ENCODE data around the gene ELP2. TPM values are rescaled to one million over a fixed set of nuclear protein-coding genes. Genes with fewer than 3 reads are reported as not detected.

Gene ELP2
- total RNA-seq, 2 experiments from 2014 or later, result 200 to 206 TPM

- H3K4me1 ChIP-seq (ENCODE audit: insufficient read depth, low read length), result peaks cover 19% of the 10 kb centered on the region
- no peaks in the 10 kb centered on the region for H3K9me3 ChIP-seq (ENCODE audit: control insufficient read depth in 1 of 2, insufficient read depth in 1 of 2, low read length in 2 of 2)
- intact Hi-C loops (cut with DNase I, micrococcal nuclease), result no loop called here
- H3K36me3 ChIP-seq (ENCODE audit: insufficient read depth, low read length), result no peaks in the 10 kb centered on the region
- ATAC-seq (ENCODE audit: poor library complexity) (no peak), DNase-seq (no peak)
- H3K27me3 ChIP-seq (ENCODE audit: control insufficient read depth in 1 of 2, insufficient read depth in 2 of 2, low read length in 2 of 2), result peaks cover 10 to 17% of the 10 kb centered on the region in 2 experiments
- H3K4me1 Mint-ChIP-seq (ENCODE audit: low read depth), result peaks cover 14% of the 10 kb centered on the region
- no peaks in the 10 kb centered on the region for H3K9me3 Mint-ChIP-seq
- ChIA-PET CTCF (no interaction called here), POLR2A (no interaction called here)
- TF ChIP-seq CTCF (IDR thresholded peaks at IDR 0.05), result no peak
- H3K4me3 Mint-ChIP-seq, result peak overlapping the region; percentile 79
- H3K36me3 Mint-ChIP-seq (ENCODE audit: low read depth), result no peaks in the 10 kb centered on the region
- H3K27ac Mint-ChIP-seq, result no peak overlapping the region
- no peak overlapping the region for H3K4me3 ChIP-seq (ENCODE audit: low read length)
- no peak overlapping the region for H3K27ac ChIP-seq (ENCODE audit: low read depth in 1 of 2, low read length in 2 of 2)
- peaks cover 28% of the 10 kb centered on the region for H3K27me3 Mint-ChIP-seq
Observed at GRCh38 chr18:36185157-36185556, 55.5 kb downstream of the ELP2 start.

- Mint-ChIP-seq H3K27ac (no peak overlapping the region), H3K9me3 (no peaks in the 10 kb centered on the region), H3K27me3 (peaks cover 31% of the 10 kb centered on the region), H3K4me1 (ENCODE audit: low read depth) (peaks cover 9% of the 10 kb centered on the region), H3K36me3 (ENCODE audit: low read depth) (no peaks in the 10 kb centered on the region), H3K4me3 (peak overlapping the region; percentile 82)
- H3K36me3 ChIP-seq (ENCODE audit: insufficient read depth, low read length), result no peaks in the 10 kb centered on the region
- ATAC-seq (ENCODE audit: poor library complexity) (no peak), DNase-seq (no peak)
- no peak for TF ChIP-seq CTCF (IDR thresholded peaks at IDR 0.05)
- H3K27ac ChIP-seq (ENCODE audit: low read depth in 1 of 2, low read length in 2 of 2), result no peak overlapping the region
- H3K4me3 ChIP-seq (ENCODE audit: low read length), result no peak overlapping the region
- no peaks in the 10 kb centered on the region for H3K9me3 ChIP-seq (ENCODE audit: control insufficient read depth in 1 of 2, insufficient read depth in 1 of 2, low read length in 2 of 2)
- POLR2A ChIA-PET, result no interaction called here
- intact Hi-C loops (cut with DNase I, micrococcal nuclease), result no loop called here
- CTCF ChIA-PET, result no interaction called here
- peaks cover 10 to 17% of the 10 kb centered on the region in 2 experiments for H3K27me3 ChIP-seq (ENCODE audit: control insufficient read depth in 1 of 2, insufficient read depth in 2 of 2, low read length in 2 of 2)
- H3K4me1 ChIP-seq (ENCODE audit: insufficient read depth, low read length), result peaks cover 19% of the 10 kb centered on the region
Observed at GRCh38 chr18:36185901-36186460, 56.3 kb downstream of the ELP2 start.

GRCh38 chr18:36186461-36187192 is 56.9 kb downstream of the ELP2 start:
- peaks cover 33% of the 10 kb centered on the region for H3K27me3 Mint-ChIP-seq
- H3K4me3 ChIP-seq (ENCODE audit: low read length), result peak overlapping the region; percentile 80
- POLR2A ChIA-PET, result interaction anchor here (1.2 to 1.3 kb wide), 2 partner anchors 23 to 58 kb away, joined by 5 to 6 read pairs; partner anchors contain the start of gene SLC39A6

More at GRCh38 chr18:36186461-36187192, 56.9 kb downstream of the ELP2 start:
- no peaks in the 10 kb centered on the region for H3K36me3 ChIP-seq (ENCODE audit: insufficient read depth, low read length)
- Mint-ChIP-seq H3K4me3 (peak overlapping the region; percentile 82), H3K36me3 (ENCODE audit: low read depth) (no peaks in the 10 kb centered on the region), H3K4me1 (ENCODE audit: low read depth) (peaks cover 9% of the 10 kb centered on the region), H3K9me3 (no peaks in the 10 kb centered on the region), H3K27ac (no peak overlapping the region)
- DNase-seq (peak in 7 of 14 experiments; percentile 8 to 39 (median 28)), ATAC-seq (ENCODE audit: poor library complexity) (peak; percentile 61)
- no peaks in the 10 kb centered on the region for H3K9me3 ChIP-seq (ENCODE audit: control insufficient read depth in 1 of 2, insufficient read depth in 1 of 2, low read length in 2 of 2)
- H3K27ac ChIP-seq (ENCODE audit: low read depth in 1 of 2, low read length in 2 of 2), result no peak overlapping the region
- no peak for TF ChIP-seq CTCF (IDR thresholded peaks at IDR 0.05)
- H3K4me1 ChIP-seq (ENCODE audit: insufficient read depth, low read length), result peaks cover 19% of the 10 kb centered on the region
- H3K27me3 ChIP-seq (ENCODE audit: control insufficient read depth in 1 of 2, insufficient read depth in 2 of 2, low read length in 2 of 2), result peaks cover 13 to 17% of the 10 kb centered on the region in 2 experiments
- CTCF ChIA-PET, result no interaction called here
- intact Hi-C loops (cut with DNase I, micrococcal nuclease), result no loop called here

All from CD4-positive, alpha-beta T cell (primary cell).